Common myeloid progenitor, CD34-positive (primary cell): ENCODE data around the gene EIF3D.
A peak's percentile ranks its signal among the peaks of the same experiment; 100 is the strongest.
"Not testable (repeated sequence)": the region's sequence is repeated elsewhere in the genome, so short reads cannot be mapped to it uniquely, and the experiment has no call there.

Experiments used
- CTCF ChIA-PET: fragments of 350-600 bp; sonication (Branson Sonifier 250); formaldehyde crosslinking; loops from one replicate; lab custom pipeline; 2021; ENCODE audit warnings: antibody characterized with exemption; lab: Charles Lee
- POLR2A ChIA-PET: fragments of 350-600 bp; sonication (Branson Sonifier 250); formaldehyde crosslinking; loops from one replicate; lab custom pipeline; 2021; ENCODE audit warnings: antibody characterized with exemption; lab: Charles Lee
- DNase-seq, 3 donors: peaks; one replicate each; pipeline versions ENCODE4 v3.0.0 to v3.0.0-alpha.2; 2013
- H3K27ac ChIP-seq, 2 experiments: 1 replicate in 1 of 2; 2 replicates in 1 of 2; pipeline ENCODE4 v1.7.0; 2013; ENCODE audit warnings: inconsistent platforms in 2 of 2, low read length in 2 of 2, mild to moderate bottlenecking in 2 of 2, low read depth in 1 of 2, moderate library complexity in 1 of 2; ENCODE audit not compliant: severe bottlenecking in 2 of 2, insufficient read depth in 1 of 2, poor library complexity in 1 of 2
- H3K27me3 ChIP-seq, 5 experiments: replicated peaks in 2 of 5; 1 replicate in 3 of 5; 2 replicates in 2 of 5; pipeline versions ENCODE4 v1.6.1 to v1.7.0; 2013; ENCODE audit warnings: low read length in 4 of 5, mild to moderate bottlenecking in 2 of 5, moderate library complexity in 2 of 5, inconsistent platforms in 1 of 5; ENCODE audit not compliant: insufficient read depth in 5 of 5, control insufficient read depth in 4 of 5
- H3K36me3 ChIP-seq, 4 experiments: 1 replicate in 2 of 4; 2 replicates in 2 of 4; pipeline versions ENCODE4 v1.6.1 to v1.7.0; 2013; ENCODE audit warnings: low read length in 3 of 4, control low read depth in 1 of 4, mild to moderate bottlenecking in 1 of 4; ENCODE audit not compliant: control insufficient read depth in 4 of 4, insufficient read depth in 4 of 4
- H3K4me1 ChIP-seq, 4 experiments: 1 replicate in 3 of 4; 2 replicates in 1 of 4; pipeline versions ENCODE4 v1.6.1 to v1.7.1; 2013; ENCODE audit warnings: low read length in 3 of 4, mild to moderate bottlenecking in 3 of 4, control low read depth in 1 of 4, inconsistent platforms in 1 of 4, moderate library complexity in 1 of 4; ENCODE audit not compliant: control insufficient read depth in 4 of 4, insufficient read depth in 4 of 4; ENCODE audit errors: control extremely low read depth in 1 of 4
- H3K4me3 ChIP-seq, 7 experiments: 1 replicate in 4 of 7; 2 replicates in 3 of 7; pipeline versions ENCODE4 v1.5.1 to v1.7.0; 2013; ENCODE audit warnings: mild to moderate bottlenecking in 7 of 7, low read length in 6 of 7, moderate library complexity in 6 of 7, inconsistent platforms in 2 of 7, low read depth in 2 of 7, control low read depth in 1 of 7; ENCODE audit not compliant: insufficient read depth in 4 of 7, control insufficient read depth in 1 of 7; ENCODE audit errors: extremely low read depth in 1 of 7
- H3K9me3 ChIP-seq, 5 experiments: 1 replicate in 4 of 5; 2 replicates in 1 of 5; pipeline versions ENCODE4 v1.6.1 to v1.7.1; 2013; ENCODE audit warnings: low read length in 4 of 5, mild to moderate bottlenecking in 2 of 5, inconsistent platforms in 1 of 5, low read depth in 1 of 5, moderate library complexity in 1 of 5; ENCODE audit not compliant: control insufficient read depth in 4 of 5, insufficient read depth in 2 of 5; ENCODE audit errors: control extremely low read depth in 1 of 5
- WGBS: methylation state at CpG from one replicate; pipeline ENCODE4 v1.1.5; 2013; ENCODE audit not compliant: insufficient coverage; 5-methylcytosine and 5-hydroxymethylcytosine counted together

EIF3D gene

DNA sequence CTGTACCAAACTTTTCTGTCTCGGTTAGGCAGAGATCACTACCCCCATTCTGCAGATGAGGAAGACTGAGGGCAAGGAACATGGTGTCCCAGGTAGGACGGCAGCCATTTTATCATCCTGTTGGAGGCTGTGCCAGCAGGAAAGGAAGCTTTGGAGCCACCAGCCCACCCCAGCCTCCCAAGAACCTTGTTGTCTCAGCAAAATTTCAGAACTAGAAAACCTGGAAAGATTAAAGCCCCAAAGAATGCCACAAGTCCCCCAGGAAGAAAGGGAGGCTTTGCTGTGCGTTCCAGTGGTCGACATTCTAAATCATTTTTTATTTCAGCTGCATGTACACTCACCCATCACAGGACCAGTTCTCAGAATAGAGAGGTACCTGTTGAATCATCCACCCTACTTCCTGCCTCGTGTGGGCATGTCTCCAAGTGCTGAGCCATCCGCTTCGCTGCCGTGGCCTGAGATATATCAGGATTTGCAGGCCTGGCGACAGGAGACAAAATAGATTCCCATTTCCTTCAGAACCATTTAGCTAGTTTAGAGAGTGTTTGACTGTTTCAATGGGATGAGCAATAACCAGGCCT lies 13.0 kb upstream of the EIF3D start:
- CTCF ChIA-PET, result interaction anchor here (0.9 to 1.8 kb wide), 6 partner anchors 10 to 315 kb away, joined by 3 to 4 read pairs (median 3); no protein-coding TSS in a partner anchor
- peak in 2 of 3 donors; percentile 46 to 56 for DNase-seq

DNA sequence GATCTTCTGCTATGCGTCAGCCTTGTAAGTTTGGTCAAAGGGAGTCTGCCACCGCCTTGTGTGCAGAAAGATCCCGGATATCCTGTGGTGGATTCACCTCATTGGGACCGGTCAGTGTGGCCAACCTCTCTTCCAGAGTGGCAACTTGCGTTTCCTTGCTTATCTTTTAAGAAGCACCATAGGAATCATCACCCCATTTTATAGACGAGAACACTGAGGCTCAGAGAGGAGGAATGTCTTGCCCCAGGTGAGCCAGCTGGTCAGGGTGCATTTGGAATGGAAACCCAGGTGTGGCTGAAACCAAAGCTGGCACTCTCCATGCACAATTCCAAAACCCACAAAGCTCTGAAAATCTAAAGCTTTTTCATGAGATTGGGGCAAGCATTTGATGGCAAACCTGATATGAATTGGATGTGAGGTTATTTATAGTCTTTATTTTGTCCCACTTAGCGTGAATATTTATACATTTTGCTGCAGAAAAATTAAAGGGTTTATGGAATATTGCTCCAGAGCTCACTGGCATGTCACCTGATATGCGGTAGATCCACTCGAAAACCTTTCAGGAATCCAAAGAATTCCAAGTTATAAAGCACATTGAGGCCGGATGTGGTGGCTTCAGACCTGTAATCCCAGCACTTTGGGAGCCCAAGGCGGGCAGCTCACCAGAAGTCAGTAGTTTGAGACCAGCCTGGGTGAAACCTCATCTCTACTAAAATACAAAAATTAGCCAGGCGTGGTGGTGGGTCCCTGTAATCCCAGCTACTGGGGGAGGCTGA lies 12.1 kb upstream of the EIF3D start:
- Histone ChIP-seq H3K27ac (no peak overlapping the region), H3K9me3 (no peaks in the 10 kb centered on the region), H3K27me3 (no peaks in the 10 kb centered on the region), H3K4me1 (peaks cover 0 to 7% (median 2%) of the 10 kb centered on the region in 4 experiments), H3K36me3 (no peaks in the 10 kb centered on the region), H3K4me3 (no peak overlapping the region)
- ChIA-PET POLR2A (no interaction called here), CTCF (interaction anchor here (1.2 to 1.6 kb wide), 3 partner anchors 10 to 30 kb away, joined by 3 read pairs; no protein-coding TSS in a partner anchor)
- DNase-seq, result no peak
- 94% methylated on average over 11 of the region's 12 CpGs for WGBS

More for the DNA sequence above, 13.0 kb upstream of the EIF3D start:
- no peak overlapping the region for H3K4me3 ChIP-seq
- POLR2A ChIA-PET, result no interaction called here
- 25% methylated on average over 4 of the region's 9 CpGs for WGBS
- H3K4me1 ChIP-seq, result peaks cover 0 to 8% (median 3%) of the 10 kb centered on the region in 4 experiments
- H3K9me3 ChIP-seq, result no peaks in the 10 kb centered on the region
- H3K36me3 ChIP-seq, result no peaks in the 10 kb centered on the region
- no peaks in the 10 kb centered on the region for H3K27me3 ChIP-seq
- no peak overlapping the region for H3K27ac ChIP-seq

DNA sequence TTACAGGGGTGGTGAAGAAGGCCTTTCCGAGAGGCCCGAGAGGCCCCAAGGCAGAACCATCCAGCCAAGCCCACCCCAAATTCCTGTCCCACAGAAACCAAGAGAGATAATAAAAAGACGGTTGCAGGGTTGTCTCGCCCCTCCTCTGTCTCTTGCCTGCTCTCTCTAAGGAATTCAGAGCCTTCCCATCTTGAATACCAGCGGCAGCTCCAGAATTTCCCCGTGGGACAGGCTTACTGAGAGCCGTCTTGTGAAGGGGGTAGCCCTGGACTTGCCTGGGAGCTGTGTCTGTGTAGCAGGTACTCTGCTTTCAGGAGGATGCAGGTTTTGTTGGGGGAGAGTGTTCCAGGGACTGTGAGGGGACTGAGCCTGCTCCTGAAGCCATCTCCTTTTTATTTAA lies 9.6 kb upstream of the EIF3D start:
- Histone ChIP-seq H3K27ac (no peak overlapping the region), H3K4me3 (no peak overlapping the region), H3K36me3 (no peaks in the 10 kb centered on the region), H3K9me3 (peaks cover 0 to 3% (median 0%) of the 10 kb centered on the region in 5 experiments), H3K4me1 (peaks cover 0 to 5% (median 0%) of the 10 kb centered on the region in 4 experiments), H3K27me3 (peaks cover 0 to 3% (median 0%) of the 10 kb centered on the region in 5 experiments)
- ChIA-PET CTCF (interaction anchor here (1.9 to 3.5 kb wide), 2 partner anchors 28 to 317 kb away, joined by 5 to 10 read pairs; no protein-coding TSS in a partner anchor), POLR2A (no interaction called here)
- 82% methylated on average over 4 of the region's 7 CpGs for WGBS
- no peak for DNase-seq

- H3K4me1 ChIP-seq, result peaks cover 0 to under 1% (median 0%) of the 10 kb centered on the region in 4 experiments
- ChIA-PET POLR2A (no interaction called here), CTCF (interaction anchor here (3.5 kb wide), 1 partner anchor 319 kb away, joined by 10 read pairs; no protein-coding TSS in a partner anchor)
- H3K27ac ChIP-seq, result no peak overlapping the region
- peaks cover 0 to 3% (median 0%) of the 10 kb centered on the region in 5 experiments for H3K27me3 ChIP-seq
- H3K4me3 ChIP-seq, result no peak overlapping the region
- 86% methylated on average over 4 of the region's 7 CpGs for WGBS
- peaks cover 0 to 3% (median 0%) of the 10 kb centered on the region in 5 experiments for H3K9me3 ChIP-seq
- DNase-seq, result no peak
- H3K36me3 ChIP-seq, result no peaks in the 10 kb centered on the region
These were observed 7.8 kb upstream of the EIF3D start for GRCh38 chr22:36536717-36537116.

DNA sequence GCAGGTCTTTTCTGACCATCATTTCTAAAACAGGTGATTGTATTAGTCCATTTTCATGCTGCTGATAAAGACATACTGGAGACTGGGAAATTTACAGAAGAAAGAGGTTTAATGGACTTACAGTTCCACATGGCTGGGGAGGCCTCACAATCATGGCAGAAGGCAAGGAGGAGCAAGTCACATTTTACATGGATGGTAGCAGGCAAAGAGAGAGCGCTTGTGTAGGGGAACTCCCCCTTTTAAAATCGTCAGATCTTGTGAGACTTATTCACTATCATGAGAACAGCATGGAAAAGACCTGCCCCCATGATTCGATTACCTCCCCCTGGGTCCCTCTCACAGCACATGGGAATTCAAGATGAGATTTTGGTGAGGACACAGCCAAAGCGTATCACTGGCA lies 4.4 kb upstream of the EIF3D start:
- H3K27ac ChIP-seq, H3K27me3 ChIP-seq, DNase-seq, POLR2A ChIA-PET, H3K9me3 ChIP-seq, H3K4me3 ChIP-seq, H3K36me3 ChIP-seq: not testable (repeated sequence)
- CTCF ChIA-PET, result interaction anchor here (0.6 kb wide), 1 partner anchor 19 kb away, joined by 3 read pairs; no protein-coding TSS in a partner anchor
- 82% methylated on average over 3 of the region's 4 CpGs for WGBS
- peaks cover 0 to 12% (median 9%) of the 10 kb centered on the region in 4 experiments for H3K4me1 ChIP-seq

GRCh38 chr22:36532466-36532865 lies 3.5 kb upstream of the EIF3D start:
- Histone ChIP-seq H3K27ac (no peak overlapping the region), H3K4me3 (no peak overlapping the region), H3K9me3 (peaks cover 0 to 3% (median 0%) of the 10 kb centered on the region in 5 experiments), H3K36me3 (no peaks in the 10 kb centered on the region), H3K4me1 (peaks cover 3 to 20% (median 17%) of the 10 kb centered on the region in 4 experiments), H3K27me3 (peaks cover 0 to 3% (median 0%) of the 10 kb centered on the region in 5 experiments)
- DNase-seq, result no peak
- ChIA-PET POLR2A (no interaction called here), CTCF (no interaction called here)
- WGBS, result 25% methylated on average over 1 of the region's 2 CpGs
